ENCODE data around the gene HOXD4. TPM values are rescaled to one million over a fixed set of nuclear protein-coding genes. Genes with fewer than 3 reads are reported as not detected.

The HOXD4 gene
- total and polyA plus RNA-seq, 2 experiments from 2014 or later: 1.4 to 2.5 TPM

DNA sequence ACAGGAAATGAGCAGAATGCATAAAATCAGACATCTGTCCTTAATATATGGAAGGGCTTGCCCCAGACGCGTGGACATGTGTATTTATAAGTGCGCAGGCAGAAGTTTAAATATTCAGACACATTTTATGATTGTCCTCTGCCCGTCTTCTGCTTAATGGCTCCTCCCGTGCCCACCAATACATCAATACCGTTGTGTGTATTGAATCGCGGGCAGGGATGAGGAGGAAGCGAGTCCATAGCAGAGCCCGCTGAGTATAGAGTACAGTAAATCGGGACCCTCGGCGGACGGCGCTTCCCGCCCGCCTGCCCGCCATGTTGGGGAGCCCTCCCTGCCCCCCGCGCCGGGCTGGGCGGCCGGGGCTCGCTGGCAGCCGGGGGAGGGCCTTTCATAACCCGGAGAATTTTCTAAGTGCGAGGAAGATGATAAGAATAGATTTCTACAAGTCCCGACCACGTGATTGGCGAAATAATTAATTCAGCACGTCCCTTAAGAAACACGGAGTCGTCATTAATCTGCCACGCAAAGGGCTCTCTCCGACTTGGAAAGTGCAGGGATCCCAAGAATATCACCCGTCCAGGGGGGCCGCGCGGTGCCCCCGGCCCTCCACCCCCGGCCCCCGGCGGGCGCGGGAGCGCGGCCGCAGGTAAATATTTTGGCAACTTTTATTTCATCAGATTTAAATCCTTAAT is 5.6 kb downstream of the HOXD4 start, which contains the start of gene HOXD3:
HOXD3 (plus strand) TSS at position 501 of the 692 bp plus-strand sequence. CDS start 11,808 bp downstream, outside the sequence.
- peak within 1 kb of the TSS; percentile 84 for H3K4me3 ChIP-seq
- peaks cover 26% of the 10 kb centered on the region; the same call in 1 of the 2 replicates for H3F3A ChIP-seq (ENCODE audit: insufficient read depth)
- no peaks in the 10 kb centered on the region for H3K27me3 ChIP-seq (replicated peaks; ENCODE audit: insufficient read depth)
- H3K4me2 ChIP-seq (ENCODE audit: unreplicated experiment): peak within 1 kb of the TSS; percentile 98
- peak within 1 kb of the TSS; percentile 91 for H2AFZ ChIP-seq
- in situ Hi-C loops (cut with MboI): no loop called here
- no peaks in the 10 kb centered on the region for H3K79me2 ChIP-seq (ENCODE audit: insufficient read depth)
- no peaks in the 10 kb centered on the region for H3K9me2 ChIP-seq (ENCODE audit: insufficient read depth)
- no peak within 1 kb of the TSS for H3K27ac ChIP-seq
- WGBS, 2 experiments (ENCODE audit: low coverage in 1 of 2, low lambda C conversion rate in 2 of 2, missing lambda C conversion rate in 2 of 2): 10 to 11% methylated on average over 33 to 48 of the region's 48 CpGs
- TF ChIP-seq EZH2phosphoT487 (IDR thresholded peaks at IDR 0.05; ENCODE audit: insufficient read depth, low read depth) (no peak), EZH2 (IDR thresholded peaks at IDR 0.05; ENCODE audit: insufficient read depth, poor library complexity, severe bottlenecking) (no peak)
- no peaks in the 10 kb centered on the region for H4K20me1 ChIP-seq (ENCODE audit: insufficient read depth)
- H3K4me1 ChIP-seq (ENCODE audit: insufficient read depth): no peaks in the 10 kb centered on the region; the same call in 1 of the 2 replicates
- no peaks in the 10 kb centered on the region for H3K9me3 ChIP-seq (ENCODE audit: low read depth)
- peak; percentile 58 for DNase-seq
- H3K9ac ChIP-seq: peak within 1 kb of the TSS; percentile 86
- H3K36me3 ChIP-seq (ENCODE audit: low read depth): peaks cover 9% of the 10 kb centered on the region; the same call in 1 of the 2 replicates

GRCh38 chr2:176157499-176158185 is 6.3 kb downstream of the HOXD4 start:
- Histone ChIP-seq H3K27me3 (replicated peaks; ENCODE audit: insufficient read depth) (no peaks in the 10 kb centered on the region), H3K4me3 (peak overlapping the region; percentile 84), H3K4me1 (ENCODE audit: insufficient read depth) (no peaks in the 10 kb centered on the region; the same call in 1 of the 2 replicates), H3F3A (ENCODE audit: insufficient read depth) (peaks cover 27% of the 10 kb centered on the region; the same call in 1 of the 2 replicates), H3K27ac (no peak overlapping the region), H3K79me2 (ENCODE audit: insufficient read depth) (no peaks in the 10 kb centered on the region), H3K9me3 (ENCODE audit: low read depth) (no peaks in the 10 kb centered on the region), H2AFZ (peak overlapping the region; percentile 91), H3K9ac (peak overlapping the region; percentile 86), H3K36me3 (ENCODE audit: low read depth) (peaks cover 7% of the 10 kb centered on the region; the same call in 1 of the 2 replicates), H3K4me2 (ENCODE audit: unreplicated experiment) (peak overlapping the region; percentile 98), H4K20me1 (ENCODE audit: insufficient read depth) (no peaks in the 10 kb centered on the region), H3K9me2 (ENCODE audit: insufficient read depth) (no peaks in the 10 kb centered on the region)
- WGBS, 2 experiments (ENCODE audit: low coverage in 1 of 2, low lambda C conversion rate in 2 of 2, missing lambda C conversion rate in 2 of 2): 1 to 2% methylated on average over 38 to 43 of the region's 43 CpGs
- TF ChIP-seq EZH2phosphoT487 (IDR thresholded peaks at IDR 0.05; ENCODE audit: insufficient read depth, low read depth) (no peak), EZH2 (IDR thresholded peaks at IDR 0.05; ENCODE audit: insufficient read depth, poor library complexity, severe bottlenecking) (no peak)
- in situ Hi-C loops (cut with MboI): no loop called here
- peak; percentile 69 for DNase-seq

DNA sequence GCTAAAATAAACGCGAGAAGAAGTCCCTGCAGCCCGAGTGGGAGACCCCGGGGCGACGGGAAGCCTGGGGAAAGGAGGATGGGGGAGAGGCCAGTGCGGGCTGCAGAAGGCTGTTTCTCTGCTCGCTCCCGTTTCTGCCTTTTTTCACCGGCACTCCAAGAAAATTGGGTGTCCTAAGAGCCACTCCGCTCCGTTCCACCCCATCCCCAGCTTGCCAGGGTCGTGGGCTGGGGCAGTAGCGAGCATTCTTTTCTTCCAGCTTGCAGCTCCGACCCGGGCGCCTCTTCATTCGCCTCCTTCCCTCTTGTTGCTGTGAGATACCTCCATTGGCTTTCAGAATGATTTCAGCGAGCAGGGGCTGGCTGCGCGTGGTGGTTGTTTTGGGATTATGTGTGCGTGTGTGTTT is 6.8 kb downstream of the HOXD4 start:
- no peaks in the 10 kb centered on the region for H3K27me3 ChIP-seq (replicated peaks; ENCODE audit: insufficient read depth)
- H3K9me2 ChIP-seq (ENCODE audit: insufficient read depth): no peaks in the 10 kb centered on the region
- peaks cover 5% of the 10 kb centered on the region; the same call in 1 of the 2 replicates for H3K36me3 ChIP-seq (ENCODE audit: low read depth)
- DNase-seq: peak; percentile 41
- H3K4me1 ChIP-seq (ENCODE audit: insufficient read depth): no peaks in the 10 kb centered on the region; the same call in 1 of the 2 replicates
- H3K79me2 ChIP-seq (ENCODE audit: insufficient read depth): no peaks in the 10 kb centered on the region
- H3K27ac ChIP-seq: no peak overlapping the region
- no peaks in the 10 kb centered on the region for H3K9me3 ChIP-seq (ENCODE audit: low read depth)
- WGBS, 2 experiments (ENCODE audit: low coverage in 1 of 2, low lambda C conversion rate in 2 of 2, missing lambda C conversion rate in 2 of 2): 14 to 22% methylated on average over 22 of the region's 22 CpGs
- H3K4me2 ChIP-seq (ENCODE audit: unreplicated experiment): peak overlapping the region; percentile 98
- in situ Hi-C loops (cut with MboI): no loop called here
- H3F3A ChIP-seq (ENCODE audit: insufficient read depth): peaks cover 27% of the 10 kb centered on the region; the same call in 1 of the 2 replicates
- peak overlapping the region; percentile 84 for H3K4me3 ChIP-seq
- peak overlapping the region; percentile 86 for H3K9ac ChIP-seq
- H4K20me1 ChIP-seq (ENCODE audit: insufficient read depth): no peaks in the 10 kb centered on the region
- peak overlapping the region; percentile 91 for H2AFZ ChIP-seq
- TF ChIP-seq EZH2phosphoT487 (IDR thresholded peaks at IDR 0.05; ENCODE audit: insufficient read depth, low read depth) (no peak), EZH2 (IDR thresholded peaks at IDR 0.05; ENCODE audit: insufficient read depth, poor library complexity, severe bottlenecking) (no peak)

- Histone ChIP-seq H3F3A (ENCODE audit: insufficient read depth) (peaks cover 20% of the 10 kb centered on the region; the same call in 1 of the 2 replicates), H3K36me3 (ENCODE audit: low read depth) (peaks cover 5% of the 10 kb centered on the region; the same call in 1 of the 2 replicates), H3K9me2 (ENCODE audit: insufficient read depth) (no peaks in the 10 kb centered on the region), H3K4me3 (no peak overlapping the region), H3K4me1 (ENCODE audit: insufficient read depth) (no peaks in the 10 kb centered on the region; the same call in 1 of the 2 replicates), H2AFZ (no peak overlapping the region), H3K9me3 (ENCODE audit: low read depth) (no peaks in the 10 kb centered on the region), H3K9ac (no peak overlapping the region), H3K4me2 (ENCODE audit: unreplicated experiment) (no peak overlapping the region), H3K27ac (no peak overlapping the region), H3K27me3 (replicated peaks; ENCODE audit: insufficient read depth) (no peaks in the 10 kb centered on the region), H4K20me1 (ENCODE audit: insufficient read depth) (no peaks in the 10 kb centered on the region), H3K79me2 (ENCODE audit: insufficient read depth) (no peaks in the 10 kb centered on the region)
- no peak for DNase-seq
- 88 to 92% methylated on average over 31 to 39 of the region's 39 CpGs for WGBS, 2 experiments (ENCODE audit: low coverage in 1 of 2, low lambda C conversion rate in 2 of 2, missing lambda C conversion rate in 2 of 2)
- no peak for TF ChIP-seq EZH2 (IDR thresholded peaks at IDR 0.05; ENCODE audit: insufficient read depth, poor library complexity, severe bottlenecking)
- in situ Hi-C loops (cut with MboI): no loop called here
Measured at GRCh38 chr2:176158855-176159662, 7.7 kb downstream of the HOXD4 start.
